ENCODE measurements around the gene DMD.
"Not testable (repeated sequence)": the region's sequence is repeated elsewhere in the genome, so short reads cannot be mapped to it uniquely, and the experiment has no call there.

Gene DMD

GRCh38 chrX:32741910-32742309, 469.4 kb downstream of the DMD start:
- H3K4me3 ChIP-seq (ENCODE audit: low read depth, low read length): no peak overlapping the region
- TF ChIP-seq CTCF (IDR thresholded peaks at IDR 0.05; ENCODE audit: borderline replicate concordance, insufficient read depth, low read depth, low read length): no peak

- H3K4me3 ChIP-seq (ENCODE audit: low read depth, low read length): no peak overlapping the region
- TF ChIP-seq CTCF (IDR thresholded peaks at IDR 0.05; ENCODE audit: borderline replicate concordance, insufficient read depth, low read depth, low read length): no peak
These were observed 502.8 kb downstream of the DMD start for GRCh38 chrX:32708542-32708941.

GRCh38 chrX:32705385-32705784, 506.0 kb downstream of the DMD start:
- H3K4me3 ChIP-seq (ENCODE audit: low read depth, low read length): not testable (repeated sequence)

GRCh38 chrX:32687379-32687778, 524.0 kb downstream of the DMD start:
- TF ChIP-seq CTCF (IDR thresholded peaks at IDR 0.05; ENCODE audit: borderline replicate concordance, insufficient read depth, low read depth, low read length): no peak
- no peak overlapping the region for H3K4me3 ChIP-seq (ENCODE audit: low read depth, low read length)

- no peak overlapping the region for H3K4me3 ChIP-seq (ENCODE audit: low read depth, low read length)
- TF ChIP-seq CTCF (IDR thresholded peaks at IDR 0.05; ENCODE audit: borderline replicate concordance, insufficient read depth, low read depth, low read length): no peak
These were observed 532.9 kb downstream of the DMD start for GRCh38 chrX:32678487-32678886.

- no peak overlapping the region for H3K4me3 ChIP-seq (ENCODE audit: low read depth, low read length)
- no peak for TF ChIP-seq CTCF (IDR thresholded peaks at IDR 0.05; ENCODE audit: borderline replicate concordance, insufficient read depth, low read depth, low read length)
These were observed 538.2 kb downstream of the DMD start for GRCh38 chrX:32673193-32673592.

- no peak overlapping the region for H3K4me3 ChIP-seq (ENCODE audit: low read depth, low read length)
- TF ChIP-seq CTCF (IDR thresholded peaks at IDR 0.05; ENCODE audit: borderline replicate concordance, insufficient read depth, low read depth, low read length): no peak
These were observed 548.8 kb downstream of the DMD start for GRCh38 chrX:32662516-32662915.
